GM23248 (cell line): ENCODE data around the gene OSBPL6.

Source experiments
- EZH2 ChIP-seq: fragments of 200-600 bp; sonication (generic); IDR thresholded peaks from 2 replicates; pipeline ENCODE4 v1.6.1; 2018; ENCODE audit warnings: antibody characterized with exemption, mild to moderate bottlenecking; ENCODE audit not compliant: insufficient read depth, poor library complexity, severe bottlenecking
- EZH2phosphoT487 ChIP-seq: fragments of 200-600 bp; sonication (generic); IDR thresholded peaks from 2 replicates; pipeline ENCODE4 v1.6.1; 2018; ENCODE audit warnings: antibody characterized with exemption, moderate library complexity, mild to moderate bottlenecking, low read depth; ENCODE audit not compliant: insufficient read depth

- TF ChIP-seq EZH2 (no peak), EZH2phosphoT487 (no peak)
Measured at GRCh38 chr2:178227187-178227586, 32.9 kb downstream of the OSBPL6 start.
